ENCODE data around the gene ZBTB12. TPM values are rescaled to one million over a fixed set of nuclear protein-coding genes. Genes with fewer than 3 reads are reported as not detected.

Gene ZBTB12
- total and polyA plus RNA-seq, 2 of the 13 experiments (the other 11 are each of a cell fraction or from before 2014, with no cell fraction given) = 4.8 to 6.0 TPM

DNA sequence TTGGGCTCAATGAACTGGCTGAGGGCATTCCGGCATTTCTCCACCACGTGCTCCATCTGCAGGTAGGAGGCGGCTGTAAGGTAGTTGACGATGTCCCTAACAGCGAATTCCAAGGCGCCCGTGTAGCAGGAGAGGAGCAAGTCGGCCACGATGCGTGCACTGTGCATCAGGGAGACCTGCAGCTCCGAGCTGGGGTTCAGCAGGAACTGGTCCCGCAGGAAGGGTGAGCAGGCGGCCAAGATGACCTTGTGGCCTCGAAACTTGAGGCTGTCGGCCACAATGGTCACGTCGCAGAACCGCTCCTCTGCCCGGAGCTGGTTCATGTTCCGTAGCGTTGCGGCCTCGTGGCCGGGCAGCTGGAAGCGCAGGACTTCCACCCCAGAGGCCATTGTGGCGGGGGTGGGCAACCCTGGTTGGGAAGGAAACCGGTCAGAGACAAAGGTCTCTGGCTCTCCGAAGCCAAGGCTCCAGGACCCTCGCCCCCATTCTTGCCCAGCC lies 920 bp downstream of the ZBTB12 start (continued):
- TF ChIP-seq, protein P1, sequence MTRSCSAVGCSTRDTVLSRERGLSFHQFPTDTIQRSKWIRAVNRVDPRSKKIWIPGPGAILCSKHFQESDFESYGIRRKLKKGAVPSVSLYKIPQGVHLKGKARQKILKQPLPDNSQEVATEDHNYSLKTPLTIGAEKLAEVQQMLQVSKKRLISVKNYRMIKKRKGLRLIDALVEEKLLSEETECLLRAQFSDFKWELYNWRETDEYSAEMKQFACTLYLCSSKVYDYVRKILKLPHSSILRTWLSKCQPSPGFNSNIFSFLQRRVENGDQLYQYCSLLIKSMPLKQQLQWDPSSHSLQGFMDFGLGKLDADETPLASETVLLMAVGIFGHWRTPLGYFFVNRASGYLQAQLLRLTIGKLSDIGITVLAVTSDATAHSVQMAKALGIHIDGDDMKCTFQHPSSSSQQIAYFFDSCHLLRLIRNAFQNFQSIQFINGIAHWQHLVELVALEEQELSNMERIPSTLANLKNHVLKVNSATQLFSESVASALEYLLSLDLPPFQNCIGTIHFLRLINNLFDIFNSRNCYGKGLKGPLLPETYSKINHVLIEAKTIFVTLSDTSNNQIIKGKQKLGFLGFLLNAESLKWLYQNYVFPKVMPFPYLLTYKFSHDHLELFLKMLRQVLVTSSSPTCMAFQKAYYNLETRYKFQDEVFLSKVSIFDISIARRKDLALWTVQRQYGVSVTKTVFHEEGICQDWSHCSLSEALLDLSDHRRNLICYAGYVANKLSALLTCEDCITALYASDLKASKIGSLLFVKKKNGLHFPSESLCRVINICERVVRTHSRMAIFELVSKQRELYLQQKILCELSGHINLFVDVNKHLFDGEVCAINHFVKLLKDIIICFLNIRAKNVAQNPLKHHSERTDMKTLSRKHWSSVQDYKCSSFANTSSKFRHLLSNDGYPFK (CRISPR knock-in tag; IDR thresholded peaks at IDR 0.05; ENCODE audit: borderline replicate concordance) = peak; percentile 18; the same call in 1 of the 2 replicates
- TF ChIP-seq ZNF747 (CRISPR knock-in tag; IDR thresholded peaks at IDR 0.05; ENCODE audit: borderline replicate concordance) (0 out of 2 replicates have a peak, but pooled peaks have one; percentile 52), BRCA1 (CRISPR knock-in tag; IDR thresholded peaks at IDR 0.05) (0 out of 2 replicates have a peak, but pooled peaks have one; percentile 51), HIVEP1 (CRISPR knock-in tag; IDR thresholded peaks at IDR 0.05) (peak; percentile 15; the same call in 1 of the 2 replicates), NFKB2 (CRISPR knock-in tag; IDR thresholded peaks at IDR 0.05; ENCODE audit: borderline replicate concordance) (0 out of 2 replicates have a peak, but pooled peaks have one; percentile 54), RBFOX2 (IDR thresholded peaks at IDR 0.05; ENCODE audit: low read depth, low read length) (peak; percentile 43), SP1 (IDR thresholded peaks at IDR 0.05) (no peak), SP1 (CRISPR knock-in tag; IDR thresholded peaks at IDR 0.05) (0 out of 2 replicates have a peak, but pooled peaks have one; percentile 4), HOXA5 (CRISPR knock-in tag; IDR thresholded peaks at IDR 0.05) (peak; percentile 19; the same call in 1 of the 2 replicates), HDAC2 (CRISPR knock-in tag; IDR thresholded peaks at IDR 0.05) (no peak), HNF4A (CRISPR knock-in tag; IDR thresholded peaks at IDR 0.05) (0 out of 2 replicates have a peak, but pooled peaks have one; percentile 11), ZBTB38 (CRISPR knock-in tag; IDR thresholded peaks at IDR 0.05) (peak; percentile 97), ZNF629 (CRISPR knock-in tag; conservative IDR thresholded peaks at IDR 0.05) (0 out of 2 replicates have a peak, but pooled peaks have one; percentile 5), HNRNPLL (IDR thresholded peaks at IDR 0.05; ENCODE audit: low read depth, low read length, poor library complexity, severe bottlenecking) (peak; percentile 12), KLF13 (CRISPR knock-in tag; IDR thresholded peaks at IDR 0.05) (0 out of 2 replicates have a peak, but pooled peaks have one; percentile 39), ZFY (CRISPR knock-in tag; IDR thresholded peaks at IDR 0.05) (0 out of 2 replicates have a peak, but pooled peaks have one; percentile 15), ZBTB21 (CRISPR knock-in tag; IDR thresholded peaks at IDR 0.05) (no peak), ZNF263 (CRISPR knock-in tag; IDR thresholded peaks at IDR 0.05) (0 out of 2 replicates have a peak, but pooled peaks have one; percentile 19), KLF6 (CRISPR knock-in tag; IDR thresholded peaks at IDR 0.05) (no peak)
- TF ChIP-seq, protein P2, sequence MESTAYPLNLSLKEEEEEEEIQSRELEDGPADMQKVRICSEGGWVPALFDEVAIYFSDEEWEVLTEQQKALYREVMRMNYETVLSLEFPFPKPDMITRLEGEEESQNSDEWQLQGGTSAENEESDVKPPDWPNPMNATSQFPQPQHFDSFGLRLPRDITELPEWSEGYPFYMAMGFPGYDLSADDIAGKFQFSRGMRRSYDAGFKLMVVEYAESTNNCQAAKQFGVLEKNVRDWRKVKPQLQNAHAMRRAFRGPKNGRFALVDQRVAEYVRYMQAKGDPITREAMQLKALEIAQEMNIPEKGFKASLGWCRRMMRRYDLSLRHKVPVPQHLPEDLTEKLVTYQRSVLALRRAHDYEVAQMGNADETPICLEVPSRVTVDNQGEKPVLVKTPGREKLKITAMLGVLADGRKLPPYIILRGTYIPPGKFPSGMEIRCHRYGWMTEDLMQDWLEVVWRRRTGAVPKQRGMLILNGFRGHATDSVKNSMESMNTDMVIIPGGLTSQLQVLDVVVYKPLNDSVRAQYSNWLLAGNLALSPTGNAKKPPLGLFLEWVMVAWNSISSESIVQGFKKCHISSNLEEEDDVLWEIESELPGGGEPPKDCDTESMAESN (CRISPR knock-in tag; conservative IDR thresholded peaks at IDR 0.05) = no peak
- TF ChIP-seq, protein P3, sequence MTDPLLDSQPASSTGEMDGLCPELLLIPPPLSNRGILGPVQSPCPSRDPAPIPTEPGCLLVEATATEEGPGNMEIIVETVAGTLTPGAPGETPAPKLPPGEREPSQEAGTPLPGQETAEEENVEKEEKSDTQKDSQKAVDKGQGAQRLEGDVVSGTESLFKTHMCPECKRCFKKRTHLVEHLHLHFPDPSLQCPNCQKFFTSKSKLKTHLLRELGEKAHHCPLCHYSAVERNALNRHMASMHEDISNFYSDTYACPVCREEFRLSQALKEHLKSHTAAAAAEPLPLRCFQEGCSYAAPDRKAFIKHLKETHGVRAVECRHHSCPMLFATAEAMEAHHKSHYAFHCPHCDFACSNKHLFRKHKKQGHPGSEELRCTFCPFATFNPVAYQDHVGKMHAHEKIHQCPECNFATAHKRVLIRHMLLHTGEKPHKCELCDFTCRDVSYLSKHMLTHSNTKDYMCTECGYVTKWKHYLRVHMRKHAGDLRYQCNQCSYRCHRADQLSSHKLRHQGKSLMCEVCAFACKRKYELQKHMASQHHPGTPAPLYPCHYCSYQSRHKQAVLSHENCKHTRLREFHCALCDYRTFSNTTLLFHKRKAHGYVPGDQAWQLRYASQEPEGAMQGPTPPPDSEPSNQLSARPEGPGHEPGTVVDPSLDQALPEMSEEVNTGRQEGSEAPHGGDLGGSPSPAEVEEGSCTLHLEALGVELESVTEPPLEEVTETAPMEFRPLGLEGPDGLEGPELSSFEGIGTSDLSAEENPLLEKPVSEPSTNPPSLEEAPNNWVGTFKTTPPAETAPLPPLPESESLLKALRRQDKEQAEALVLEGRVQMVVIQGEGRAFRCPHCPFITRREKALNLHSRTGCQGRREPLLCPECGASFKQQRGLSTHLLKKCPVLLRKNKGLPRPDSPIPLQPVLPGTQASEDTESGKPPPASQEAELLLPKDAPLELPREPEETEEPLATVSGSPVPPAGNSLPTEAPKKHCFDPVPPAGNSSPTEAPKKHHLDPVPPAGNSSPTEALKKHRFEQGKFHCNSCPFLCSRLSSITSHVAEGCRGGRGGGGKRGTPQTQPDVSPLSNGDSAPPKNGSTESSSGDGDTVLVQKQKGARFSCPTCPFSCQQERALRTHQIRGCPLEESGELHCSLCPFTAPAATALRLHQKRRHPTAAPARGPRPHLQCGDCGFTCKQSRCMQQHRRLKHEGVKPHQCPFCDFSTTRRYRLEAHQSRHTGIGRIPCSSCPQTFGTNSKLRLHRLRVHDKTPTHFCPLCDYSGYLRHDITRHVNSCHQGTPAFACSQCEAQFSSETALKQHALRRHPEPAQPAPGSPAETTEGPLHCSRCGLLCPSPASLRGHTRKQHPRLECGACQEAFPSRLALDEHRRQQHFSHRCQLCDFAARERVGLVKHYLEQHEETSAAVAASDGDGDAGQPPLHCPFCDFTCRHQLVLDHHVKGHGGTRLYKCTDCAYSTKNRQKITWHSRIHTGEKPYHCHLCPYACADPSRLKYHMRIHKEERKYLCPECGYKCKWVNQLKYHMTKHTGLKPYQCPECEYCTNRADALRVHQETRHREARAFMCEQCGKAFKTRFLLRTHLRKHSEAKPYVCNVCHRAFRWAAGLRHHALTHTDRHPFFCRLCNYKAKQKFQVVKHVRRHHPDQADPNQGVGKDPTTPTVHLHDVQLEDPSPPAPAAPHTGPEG (CRISPR knock-in tag; IDR thresholded peaks at IDR 0.05) = 0 out of 2 replicates have a peak, but pooled peaks have one; percentile 40

Data from HepG2 (cell line).